DMS 273 (cell line): ENCODE data around the gene NFKBIZ.

Experiments
- DNase-seq: peaks from one replicate; lab custom pipeline; 2025; ENCODE audit not compliant: unreplicated experiment; lab: John Stamatoyannopoulos, UW

NFKBIZ gene

GRCh38 chr3:101824702-101825101 is 24.6 kb upstream of the NFKBIZ start:
- no peak for DNase-seq

GRCh38 chr3:101825904-101826445 is 23.3 kb upstream of the NFKBIZ start:
- no peak for DNase-seq

- no peak for DNase-seq
Observed at GRCh38 chr3:101827211-101828174, 21.8 kb upstream of the NFKBIZ start.

- no peak for DNase-seq
Observed at GRCh38 chr3:101828276-101828675, 21.0 kb upstream of the NFKBIZ start.

- DNase-seq, result peak; percentile 16
Observed at GRCh38 chr3:101828691-101829436, 20.4 kb upstream of the NFKBIZ start.

GRCh38 chr3:101829437-101829830 is 19.9 kb upstream of the NFKBIZ start:
- DNase-seq, result no peak

- no peak for DNase-seq
Observed at GRCh38 chr3:101829874-101830273, 19.4 kb upstream of the NFKBIZ start.

- DNase-seq, result no peak
Observed at GRCh38 chr3:101833446-101833974, 15.8 kb upstream of the NFKBIZ start.

- no peak for DNase-seq
Observed at GRCh38 chr3:101835676-101836075, 13.6 kb upstream of the NFKBIZ start.

- no peak for DNase-seq
Observed at GRCh38 chr3:101836160-101836559, 13.2 kb upstream of the NFKBIZ start.

- peak; percentile 75 for DNase-seq
Observed at GRCh38 chr3:101836652-101837598, 12.4 kb upstream of the NFKBIZ start.

GRCh38 chr3:101838691-101839090 is 10.6 kb upstream of the NFKBIZ start:
- no peak for DNase-seq

GRCh38 chr3:101840066-101840465 is 9.2 kb upstream of the NFKBIZ start:
- no peak for DNase-seq

- no peak for DNase-seq
Observed at GRCh38 chr3:101842245-101842934, 6.9 kb upstream of the NFKBIZ start.

GRCh38 chr3:101842935-101843330 is 6.4 kb upstream of the NFKBIZ start:
- no peak for DNase-seq

- DNase-seq, result no peak
Observed at GRCh38 chr3:101845425-101845824, 3.9 kb upstream of the NFKBIZ start.

- peak; percentile 22 for DNase-seq
Observed at GRCh38 chr3:101846709-101847108, 2.6 kb upstream of the NFKBIZ start.

- no peak for DNase-seq
Observed at GRCh38 chr3:101847328-101847727, 2.0 kb upstream of the NFKBIZ start.

- DNase-seq, result no peak
Observed at GRCh38 chr3:101848326-101848725, 988 bp upstream of the NFKBIZ start.

- DNase-seq, result peak; percentile 88
Observed at GRCh38 chr3:101849714-101850245, 466 bp downstream of the NFKBIZ start.
